Small intestine (tissue), 7 donors: Measurements from ENCODE around the gene SLX9. TPM values are rescaled to one million over a fixed set of nuclear protein-coding genes. Genes with fewer than 3 reads are reported as not detected.

ENCODE experiments used
- DNase-seq, 2 donors: peaks; one replicate each; pipeline versions ENCODE4 v3.0.0 to v3.0.0-alpha.2; 2013
- FAIRE-seq: peaks from 2 replicates; lab custom pipeline; 2012; peaks lifted over from hg19 to GRCh38; lab: Jason Lieb, UNC
- H3K27ac ChIP-seq, 3 donors: one replicate each; pipeline ENCODE4 v1.5.1; 2013; ENCODE audit warnings: low read length in 2 of 3, mild to moderate bottlenecking in 2 of 3, control low read depth in 1 of 3, inconsistent platforms in 1 of 3, low read depth in 1 of 3, moderate library complexity in 1 of 3
- H3K27me3 ChIP-seq, 3 donors: one replicate each; pipeline ENCODE4 v1.6.1; 2013; ENCODE audit warnings: low read length in 3 of 3, inconsistent platforms in 1 of 3; ENCODE audit not compliant: control insufficient read depth in 3 of 3, insufficient read depth in 3 of 3
- H3K36me3 ChIP-seq, 3 donors: one replicate each; pipeline ENCODE4 v1.6.1; 2013; ENCODE audit warnings: low read length in 3 of 3, inconsistent platforms in 1 of 3, low read depth in 1 of 3, mild to moderate bottlenecking in 1 of 3, moderate library complexity in 1 of 3; ENCODE audit not compliant: control insufficient read depth in 3 of 3, insufficient read depth in 2 of 3
- H3K4me1 ChIP-seq, 3 donors: one replicate each; pipeline ENCODE4 v1.6.1; 2013; ENCODE audit warnings: low read length in 2 of 3, inconsistent platforms in 1 of 3, low read depth in 1 of 3, mild to moderate bottlenecking in 1 of 3, moderate library complexity in 1 of 3; ENCODE audit not compliant: control insufficient read depth in 3 of 3, insufficient read depth in 2 of 3
- H3K4me3 ChIP-seq, 3 donors: one replicate each; pipeline ENCODE4 v1.5.1; 2013; ENCODE audit warnings: low read length in 3 of 3, control low read depth in 1 of 3, inconsistent platforms in 1 of 3, low read depth in 1 of 3, mild to moderate bottlenecking in 1 of 3, moderate library complexity in 1 of 3
- H3K9me3 ChIP-seq, 2 donors: one replicate each; pipeline ENCODE4 v1.6.1; 2013; ENCODE audit warnings: low read depth in 1 of 2, low read length in 1 of 2; ENCODE audit not compliant: control insufficient read depth in 2 of 2, insufficient read depth in 1 of 2
- WGBS, 3 donors: extraction: QIAGEN DNeasy Blood & Tissue Kit; methylation state at CpG; one replicate each; pipeline ENCODE4 v1.1.7; 2013; 5-methylcytosine and 5-hydroxymethylcytosine counted together
- polyA plus RNA-seq, 4 donors: library from polyadenylated mRNA; stranded (reverse) in 3 of 4; unstranded in 1 of 4; fragments of 200-250 nt in 3 of 4; fragments of 120-200 nt in 1 of 4; gene quantifications; one replicate each; pipeline versions ENCODE4 v1.2.1 to v1.2.3, GENCODE V29; 2013
- donor health status: healthy with polysubstance abuse.
- donor health status: control.
- donor health status: control.
- donor health status: Bipolar disorder and iron deficiency.
- donor health status: healthy.

The SLX9 gene
- polyA plus RNA-seq, 4 donors = 10.7 to 31.5 (median 24.7) TPM

DNA sequence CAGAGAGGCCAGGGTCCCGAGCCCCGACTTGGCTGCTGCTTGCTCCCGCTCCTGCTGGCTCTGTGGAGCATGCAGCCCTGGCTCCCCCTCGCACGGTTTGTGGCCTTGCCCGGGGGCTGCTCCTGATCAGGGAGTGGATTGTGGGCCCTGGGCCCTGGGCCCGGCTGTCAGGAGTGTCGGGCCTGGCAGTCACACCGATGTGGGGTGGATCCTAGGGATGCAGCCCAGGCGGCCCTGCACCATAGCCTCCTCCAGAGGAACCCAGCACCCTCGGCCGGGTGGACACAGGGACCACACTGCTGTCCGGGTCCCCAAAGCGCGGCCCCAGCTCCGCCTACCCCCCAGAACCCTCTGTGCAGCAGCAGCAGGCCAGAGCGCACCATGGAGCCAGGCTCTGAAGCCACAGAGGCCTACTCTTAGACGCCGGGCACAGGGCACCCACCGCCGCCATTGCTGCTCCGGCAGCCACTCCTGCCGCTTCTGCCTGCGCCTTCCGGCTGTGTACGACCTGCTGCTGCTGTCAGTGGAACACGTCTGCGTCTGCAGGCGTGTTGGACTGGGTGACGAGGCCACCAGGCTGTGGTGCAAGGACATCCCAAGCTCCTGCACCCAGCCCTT is 9.4 kb downstream of the SLX9 start:
- Histone ChIP-seq H3K36me3 (peaks cover 0 to 86% (median 0%) of the 10 kb centered on the region in 3 donors), H3K27ac (no peak overlapping the region), H3K9me3 (no peaks in the 10 kb centered on the region), H3K27me3 (no peaks in the 10 kb centered on the region), H3K4me1 (peaks cover 0 to 4% (median 0%) of the 10 kb centered on the region in 3 donors), H3K4me3 (no peak overlapping the region)
- DNase-seq = no peak
- FAIRE-seq = no peak
- 82 to 84% (median 82%) methylated on average over 30 of the region's 30 CpGs for WGBS, 3 donors

DNA sequence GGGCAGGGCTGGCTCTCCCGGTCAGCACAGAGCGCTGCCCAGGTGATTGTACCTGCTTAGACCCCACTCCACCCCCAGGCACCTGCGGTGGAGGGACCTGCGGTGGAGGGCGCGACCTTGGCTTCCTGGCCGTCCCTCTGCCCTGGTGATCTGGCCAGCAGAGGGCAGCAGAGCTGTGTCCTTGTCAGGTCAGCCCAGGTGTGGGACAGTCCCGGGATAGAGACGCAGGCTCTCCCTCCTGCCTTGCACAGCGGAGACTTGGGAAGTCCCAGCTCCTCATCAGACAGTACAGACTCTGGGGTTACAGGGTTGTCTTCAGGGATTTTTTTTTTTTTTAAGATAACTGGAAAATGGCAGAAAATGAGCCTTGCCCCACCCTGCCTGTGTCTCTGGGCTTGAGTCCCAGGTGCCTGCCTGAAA is 10.0 kb downstream of the SLX9 start:
- H3K36me3 ChIP-seq = peaks cover 0 to 85% (median 0%) of the 10 kb centered on the region in 3 donors
- peak; percentile 76 to 81 for DNase-seq
- H3K27ac ChIP-seq = no peak overlapping the region
- no peak overlapping the region for H3K4me3 ChIP-seq
- FAIRE-seq = no peak
- no peaks in the 10 kb centered on the region for H3K9me3 ChIP-seq
- no peaks in the 10 kb centered on the region for H3K27me3 ChIP-seq
- WGBS, 3 donors = 6 to 10% (median 8%) methylated on average over 10 of the region's 10 CpGs
- H3K4me1 ChIP-seq = peaks cover 0 to 4% (median 0%) of the 10 kb centered on the region in 3 donors

DNA sequence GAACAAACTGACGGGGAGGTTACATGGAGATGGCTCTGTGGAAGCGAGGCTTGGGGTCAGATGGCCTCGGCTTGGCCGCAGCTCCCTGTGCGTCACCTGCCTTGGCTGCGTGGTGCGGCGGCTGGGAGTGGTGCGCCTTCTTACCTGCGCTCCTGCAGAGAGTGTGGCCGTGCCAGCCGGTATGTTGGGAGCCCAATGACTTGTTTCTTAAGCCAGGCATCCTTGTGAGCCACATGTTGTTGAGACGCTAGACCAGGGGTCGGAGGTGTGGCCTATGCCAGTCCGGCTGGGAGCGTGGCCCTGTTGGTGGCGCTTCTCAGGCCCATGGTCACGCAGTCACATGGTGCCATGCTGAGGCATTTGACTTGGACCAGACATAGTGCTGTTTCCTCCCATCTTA is 10.5 kb downstream of the SLX9 start:
- FAIRE-seq (no peak), DNase-seq (no peak)
- H3K27me3 ChIP-seq = no peaks in the 10 kb centered on the region
- H3K4me1 ChIP-seq = peaks cover 0 to 4% (median 0%) of the 10 kb centered on the region in 3 donors
- no peak overlapping the region for H3K4me3 ChIP-seq
- H3K9me3 ChIP-seq = no peaks in the 10 kb centered on the region
- WGBS, 3 donors = 94 to 98% (median 95%) methylated on average over 18 of the region's 18 CpGs
- no peak overlapping the region for H3K27ac ChIP-seq
- peaks cover 0 to 83% (median 0%) of the 10 kb centered on the region in 3 donors for H3K36me3 ChIP-seq

DNA sequence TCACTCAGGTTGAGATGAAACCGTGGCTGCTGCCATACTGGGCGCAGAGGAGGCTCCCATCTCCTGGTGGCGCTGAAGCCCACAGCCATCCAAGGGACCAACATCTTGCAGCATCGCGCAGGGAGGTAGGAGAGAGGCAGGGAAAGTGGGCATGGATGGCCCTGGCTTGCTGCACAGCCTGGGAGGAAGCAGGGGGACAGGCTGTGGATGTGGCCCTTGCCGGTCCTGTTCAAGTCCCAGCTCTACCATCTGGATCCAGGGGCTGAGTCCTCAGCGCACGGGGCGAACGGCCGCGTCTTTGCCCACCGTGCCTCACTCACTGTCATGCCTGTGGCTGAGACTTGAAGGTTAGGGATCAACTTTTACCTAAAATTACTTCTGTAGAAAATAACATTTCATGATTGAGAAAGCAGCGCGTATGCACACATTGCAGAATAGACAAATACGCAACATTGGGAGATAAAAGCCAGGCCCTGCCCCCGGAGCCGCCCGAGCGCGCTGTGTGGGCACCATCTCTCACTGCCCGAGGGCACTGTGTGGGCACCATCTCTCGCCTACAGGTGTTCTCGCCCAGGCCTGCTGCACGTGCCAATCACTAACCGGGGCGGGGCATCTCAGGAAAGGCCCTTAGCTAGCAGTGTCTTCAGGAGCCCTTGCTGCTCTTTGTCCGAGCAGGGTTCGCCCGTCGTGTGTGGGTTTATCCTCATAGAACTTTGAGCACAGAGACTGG is 11.5 kb downstream of the SLX9 start:
- no peak for FAIRE-seq
- H3K27me3 ChIP-seq = no peaks in the 10 kb centered on the region
- 92 to 94% (median 94%) methylated on average over 31 of the region's 31 CpGs for WGBS, 3 donors
- no peak overlapping the region for H3K4me3 ChIP-seq
- H3K9me3 ChIP-seq = no peaks in the 10 kb centered on the region
- no peak overlapping the region for H3K27ac ChIP-seq
- no peak for DNase-seq
- H3K4me1 ChIP-seq = peaks cover 0 to 4% (median 0%) of the 10 kb centered on the region in 3 donors
- peaks cover 0 to 83% (median 0%) of the 10 kb centered on the region in 3 donors for H3K36me3 ChIP-seq

DNA sequence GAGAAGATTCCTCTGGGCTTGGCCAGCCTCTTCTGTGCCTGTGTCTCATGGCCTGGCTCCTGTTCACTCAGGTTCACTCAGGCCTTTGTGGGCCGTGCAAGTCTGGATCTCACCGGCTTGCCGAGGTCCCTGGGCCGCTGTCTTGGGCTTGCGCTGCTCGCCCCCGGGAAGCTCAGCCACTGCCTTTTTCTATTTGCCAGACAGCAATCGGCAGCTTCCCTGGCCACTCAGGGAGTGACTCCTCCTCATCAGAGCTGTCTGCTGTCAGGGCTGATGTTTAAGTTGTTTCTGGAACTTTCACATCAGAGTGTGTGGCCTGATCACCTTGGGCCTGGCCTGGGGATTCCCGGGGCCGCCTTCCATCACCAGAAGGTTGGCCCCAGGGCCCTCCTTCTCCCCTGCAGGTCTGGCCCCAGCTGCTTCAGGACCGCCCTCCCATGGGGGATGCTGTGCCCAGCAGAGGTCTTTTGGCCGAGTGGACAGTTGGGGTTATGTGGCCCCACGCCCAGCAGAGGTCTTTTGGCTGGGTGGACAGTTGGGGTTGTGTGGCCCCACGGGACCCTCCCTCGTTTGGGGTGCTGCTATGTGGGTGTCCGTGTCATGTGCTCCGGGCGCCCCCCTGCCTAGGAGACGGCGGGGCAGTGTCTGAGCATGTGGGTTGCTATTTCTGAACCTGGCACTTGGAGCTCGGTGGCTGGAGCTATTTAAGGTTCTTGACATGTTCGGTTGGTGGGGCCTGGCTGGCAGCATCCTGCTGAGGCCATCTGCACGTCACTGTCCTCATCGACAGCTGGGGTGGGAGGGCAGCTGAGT is 12.5 kb downstream of the SLX9 start:
- H3K27ac ChIP-seq = no peak overlapping the region
- DNase-seq (no peak), FAIRE-seq (no peak)
- no peak overlapping the region for H3K4me3 ChIP-seq
- H3K36me3 ChIP-seq = peaks cover 0 to 83% (median 0%) of the 10 kb centered on the region in 3 donors
- 89 to 90% (median 89%) methylated on average over 24 of the region's 24 CpGs for WGBS, 3 donors
- H3K9me3 ChIP-seq = no peaks in the 10 kb centered on the region
- peaks cover 0 to 4% (median 0%) of the 10 kb centered on the region in 3 donors for H3K4me1 ChIP-seq
- no peaks in the 10 kb centered on the region for H3K27me3 ChIP-seq

DNA sequence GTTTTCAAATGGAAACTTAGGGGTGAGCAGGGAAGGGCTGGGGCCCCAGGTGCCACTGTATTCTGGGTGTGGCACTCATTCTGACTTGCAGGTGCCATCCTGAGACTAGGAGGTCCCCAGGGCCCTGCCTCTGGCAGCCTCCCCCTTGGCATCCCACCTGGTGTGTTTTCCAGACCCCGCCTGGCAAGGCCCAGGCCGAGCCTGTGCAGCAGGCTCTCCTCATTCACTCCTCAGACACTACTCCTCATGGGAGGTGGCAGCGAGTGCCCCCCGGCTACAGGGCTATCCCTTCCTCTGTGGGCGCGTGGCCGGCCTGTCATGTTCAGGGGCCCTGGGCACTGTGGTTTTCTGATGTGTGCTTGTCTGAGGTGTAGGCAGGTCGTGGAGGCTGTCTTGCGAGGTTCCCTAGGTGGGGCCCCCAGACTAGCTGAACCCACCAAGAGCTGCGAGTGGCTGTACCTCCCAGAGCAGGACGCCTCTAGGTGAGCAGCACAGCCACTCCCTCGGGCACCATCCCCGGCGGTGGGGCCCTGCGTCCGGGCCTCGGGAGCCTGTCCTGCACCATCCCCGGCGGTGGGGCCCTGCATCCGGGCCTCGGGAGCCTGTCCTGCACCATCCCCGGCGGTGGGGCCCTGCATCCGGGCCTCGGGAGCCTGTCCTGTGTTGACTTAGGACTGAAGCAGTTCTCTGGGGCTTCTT is 13.2 kb downstream of the SLX9 start:
- DNase-seq = no peak
- no peaks in the 10 kb centered on the region for H3K27me3 ChIP-seq
- no peak for FAIRE-seq
- 90 to 92% (median 92%) methylated on average over 24 to 25 of the region's 25 CpGs for WGBS, 3 donors
- no peak overlapping the region for H3K27ac ChIP-seq
- no peak overlapping the region for H3K4me3 ChIP-seq
- H3K36me3 ChIP-seq = peaks cover 0 to 83% (median 0%) of the 10 kb centered on the region in 3 donors
- peaks cover 0 to 4% (median 0%) of the 10 kb centered on the region in 3 donors for H3K4me1 ChIP-seq
- no peaks in the 10 kb centered on the region for H3K9me3 ChIP-seq

DNA sequence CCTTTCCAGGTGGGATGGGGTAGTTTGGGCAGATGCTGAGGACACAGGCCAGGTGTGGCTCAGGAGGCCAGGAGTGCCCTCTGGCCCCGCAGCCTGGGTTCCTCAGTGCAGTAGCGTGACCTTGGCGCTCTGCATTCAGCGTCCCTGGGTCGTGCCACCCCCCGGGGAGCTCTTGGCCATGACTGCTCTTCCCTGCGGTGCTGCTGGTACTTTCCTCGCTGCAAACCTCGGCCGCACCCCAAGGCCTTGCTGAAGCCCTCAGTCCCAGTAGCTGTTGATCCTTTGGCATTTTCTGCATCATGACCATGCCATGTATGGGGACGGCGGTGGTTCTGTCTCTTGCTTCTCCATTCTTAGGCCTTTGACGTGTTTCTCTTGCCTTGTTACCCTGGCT is 13.8 kb downstream of the SLX9 start:
- Histone ChIP-seq H3K27me3 (no peaks in the 10 kb centered on the region), H3K4me3 (no peak overlapping the region), H3K36me3 (peaks cover 0 to 83% (median 0%) of the 10 kb centered on the region in 3 donors), H3K4me1 (peaks cover 0 to 4% (median 0%) of the 10 kb centered on the region in 3 donors), H3K27ac (no peak overlapping the region), H3K9me3 (no peaks in the 10 kb centered on the region)
- no peak for DNase-seq
- 89 to 92% (median 92%) methylated on average over 13 of the region's 13 CpGs for WGBS, 3 donors
- FAIRE-seq = no peak
